K562 (cell line): ENCODE results near the gene ZCCHC24. TPM values are rescaled to one million over a fixed set of nuclear protein-coding genes. Genes with fewer than 3 reads are reported as not detected.
A peak's percentile ranks its signal among the peaks of the same experiment; 100 is the strongest.

Experiments used
- ATAC-seq: fragments of 200-7000 bp; cut with Tn5 transposase; 3 replicates; pipeline ENCODE4 v1.9.1; 2020; ENCODE audit warnings: moderate library complexity
- BruUV-seq: library from RNA; stranded (reverse); fragments of 400-500 nt; replicated peaks from 2 replicates; lab custom pipeline; 2021; lab: Mats Ljungman, UMichigan
- CTCF ChIA-PET: fragments of 300-600 bp; formaldehyde crosslinking; extraction: SDS; loops from one replicate; lab custom pipeline; 2021; ENCODE audit warnings: low intra/inter-chr PET ratio; lab: Yijun Ruan, JAX
- POLR2A ChIA-PET: fragments of 300-600, 350-650 bp; sonication (Branson Sonifier 250); formaldehyde crosslinking; extraction: SDS; loops from one replicate; lab custom pipeline; 2021; ENCODE audit warnings: antibody characterized with exemption, inconsistent platforms; lab: Yijun Ruan, JAX
- DNase-seq, 4 experiments: peaks; one replicate each; pipeline versions ENCODE4 v3.0.0 to v3.0.0-alpha.2; 2011 to 2018; ENCODE audit warnings: low spot score in 3 of 4, mixed read lengths in 3 of 4; ENCODE audit errors: extremely low read depth in 1 of 4
- FAIRE-seq: peaks from 2 replicates; lab custom pipeline; 2011; peaks lifted over from hg19 to GRCh38; lab: Jason Lieb, UNC
- H2AFZ ChIP-seq: 2 replicates; pipeline ENCODE4 v1.6.0; 2011; ENCODE audit warnings: low read depth, low read length, control low read depth, inconsistent platforms
- H3K27ac ChIP-seq: fragments of 200-600 bp; 3 replicates; pipeline ENCODE4 v1.8.0; 2011; ENCODE audit warnings: low read depth, mild to moderate bottlenecking, control low read depth, inconsistent platforms, low read length, moderate library complexity, mixed read lengths; ENCODE audit errors: extremely low read depth
- H3K27me3 ChIP-seq, 2 experiments: fragments of 300-600 bp in 1 of 2; 2 replicates in 1 of 2; 3 replicates in 1 of 2; pipeline versions ENCODE4 v1.6.0 to v1.8.0; 2011; ENCODE audit warnings: inconsistent platforms in 2 of 2, low read length in 2 of 2, mild to moderate bottlenecking in 1 of 2, mixed read lengths in 1 of 2, moderate library complexity in 1 of 2; ENCODE audit not compliant: control insufficient read depth in 2 of 2, insufficient read depth in 2 of 2
- H3K36me3 ChIP-seq: fragments of 300-600 bp; 3 replicates; pipeline ENCODE4 v1.8.0; 2011; ENCODE audit warnings: mild to moderate bottlenecking, low read length, inconsistent platforms; ENCODE audit not compliant: control insufficient read depth, insufficient read depth
- H3K4me1 ChIP-seq, 2 experiments: fragments of 200-600 bp in 1 of 2; replicated peaks in 1 of 2; 2 replicates in 1 of 2; 3 replicates in 1 of 2; pipeline versions ENCODE4 v1.5.1 to v1.8.0; 2011; ENCODE audit warnings: inconsistent platforms in 2 of 2, low read length in 2 of 2, mild to moderate bottlenecking in 1 of 2, mixed read lengths in 1 of 2, moderate library complexity in 1 of 2; ENCODE audit not compliant: control insufficient read depth in 2 of 2, insufficient read depth in 2 of 2
- H3K4me2 ChIP-seq: 2 replicates; pipeline ENCODE4 v1.6.1; 2011; ENCODE audit warnings: low read length, control low read depth, inconsistent platforms, mixed read lengths; ENCODE audit not compliant: insufficient read depth
- H3K4me3 ChIP-seq: fragments of 200-600 bp; sonication (generic), shearing (Covaris generic); 2 replicates; pipeline ENCODE4 v1.5.1; 2016; ENCODE audit warnings: control low read depth, inconsistent platforms
- H3K79me2 ChIP-seq: fragments of 200-600 bp; 3 replicates; pipeline ENCODE4 v1.8.0; 2011; ENCODE audit warnings: low read length, inconsistent platforms; ENCODE audit not compliant: control insufficient read depth, insufficient read depth
- H3K9ac ChIP-seq, 2 experiments: 2 replicates each; pipeline versions ENCODE4 v1.6.0 to v1.6.1; 2011; ENCODE audit warnings: low read depth in 2 of 2, low read length in 2 of 2, control low read depth in 1 of 2, inconsistent platforms in 1 of 2, mild to moderate bottlenecking in 1 of 2, mixed read lengths in 1 of 2; ENCODE audit not compliant: insufficient read depth in 1 of 2
- H3K9me1 ChIP-seq: one replicate; pipeline ENCODE4 v1.6.0; 2011; ENCODE audit warnings: inconsistent platforms, mild to moderate bottlenecking, low read length, moderate library complexity; ENCODE audit not compliant: control insufficient read depth, insufficient read depth
- H3K9me3 ChIP-seq: replicated peaks from 2 replicates; pipeline ENCODE4 v1.5.1; 2011; ENCODE audit warnings: low read depth, low read length, inconsistent platforms; ENCODE audit not compliant: control insufficient read depth, insufficient read depth
- H4K20me1 ChIP-seq: replicated peaks from 2 replicates; pipeline ENCODE4 v1.6.1; 2011; ENCODE audit warnings: low read length, inconsistent platforms, mixed read lengths; ENCODE audit not compliant: control insufficient read depth, insufficient read depth
- FOXK2 ChIP-seq, 2 experiments: fragments of 450-650 bp; IDR thresholded peaks in 1 of 2; conservative IDR thresholded peaks in 1 of 2; 2 replicates each; pipeline ENCODE4 v1.6.1; 2016; ENCODE audit warnings: low read depth in 2 of 2, mild to moderate bottlenecking in 1 of 2
- HDAC2 ChIP-seq: fragments of 450-650 bp; IDR thresholded peaks from 2 replicates; pipeline ENCODE4 v1.6.1; 2016; ENCODE audit warnings: mild to moderate bottlenecking
- POLR2G ChIP-seq: fragments of 200-400 bp; formaldehyde crosslinking; IDR thresholded peaks from 2 replicates; pipeline ENCODE4 v1.6.1; 2017; ENCODE audit warnings: low read depth, mild to moderate bottlenecking, antibody characterized with exemption, low read length, moderate library complexity
- WGBS: fragments of 100-300 bp; shearing (Covaris generic); methylation state at CpG from one replicate; pipeline ENCODE4 v1.1.6; 2016; ENCODE audit warnings: low coverage, mixed read lengths; ENCODE audit not compliant: insufficient coverage; ENCODE audit errors: missing lambda C conversion rate; 5-methylcytosine and 5-hydroxymethylcytosine counted together
- in situ Hi-C: fragments of 300-500 bp; cut with MboI; formaldehyde crosslinking; loops from 4 replicates; pipeline ENCODE4 v1.15.0; 2018; ENCODE audit warnings: inconsistent platforms, mixed read lengths
- intact Hi-C: fragments of 100-400 bp; cut with micrococcal nuclease; formaldehyde crosslinking; loops from 2 replicates; pipeline ENCODE4 v1.14.2; 2022
- polyA plus RNA-seq, 8 experiments: library from polyadenylated mRNA; depleted of rRNA in 4 of 8; stranded (reverse) in 5 of 8; unstranded in 3 of 8; fragments of >200 nt; fragmentation: Nextera tagmentation in 2 of 8; fragmentation: Illumina TruSeq in 1 of 8; extraction: Ambion mirVana in 2 of 8; extraction: Trizol in 1 of 8; gene quantifications; 2 replicates each; pipeline versions ENCODE4 v1.2.1 to v1.2.3, GENCODE V29; 2011 to 2014; ENCODE audit warnings: inconsistent platforms in 1 of 8, missing spikeins in 1 of 8
- total RNA-seq, 7 experiments: library from RNA; depleted of rRNA in 6 of 7; stranded (reverse); fragments of >200 nt in 6 of 7; fragmentation: Illumina TruSeq in 2 of 7; extraction: Trizol in 2 of 7; gene quantifications; 2 replicates each; pipeline versions ENCODE4 v1.2.1 to v1.2.3, GENCODE V29; 2011 to 2021; ENCODE audit warnings: low replicate concordance in 1 of 7
- TF ChIP-seq, protein P1 (sequence below): fragments of 450-650 bp; formaldehyde crosslinking; IDR thresholded peaks from 2 replicates; pipeline ENCODE4 v1.4.0; 2020; ENCODE audit warnings: mild to moderate bottlenecking, mixed read lengths

ZCCHC24 gene
- total and polyA plus RNA-seq, 9 of the 15 experiments (the other 6 are each of a cell fraction or from before 2014, with no cell fraction given): 0.84 to 11.0 (median 4.6) TPM

DNA sequence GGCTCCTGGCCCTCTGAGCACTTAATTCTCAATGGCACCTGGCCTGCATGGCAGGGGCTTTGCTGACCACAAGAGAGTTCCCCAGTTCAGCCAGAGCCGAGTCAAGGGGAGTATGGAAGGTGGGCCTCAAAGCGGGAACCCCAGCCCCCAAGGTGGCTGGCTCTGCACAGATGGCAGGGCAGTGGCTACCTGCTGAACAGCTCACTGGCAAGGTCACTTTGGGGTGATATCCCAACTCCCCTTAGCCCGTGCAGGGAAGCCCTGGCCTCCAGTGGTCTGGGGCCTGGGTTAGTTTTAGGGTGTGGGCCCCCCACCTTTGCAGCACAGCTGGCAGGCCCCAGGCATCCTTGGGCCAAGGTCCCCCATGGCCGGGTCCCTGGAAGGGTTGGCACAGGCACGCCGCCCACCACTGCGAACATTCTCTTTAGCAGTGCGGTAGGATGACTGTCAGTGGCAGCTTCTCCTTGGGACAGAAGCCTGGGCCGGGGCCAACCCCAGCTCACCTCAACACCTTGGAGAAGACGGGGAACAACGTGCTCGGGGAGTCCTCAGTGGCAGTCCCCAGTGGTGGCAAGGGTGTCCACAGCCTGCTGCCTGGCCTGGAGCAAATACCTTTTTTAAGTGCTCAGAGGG is 61.3 kb downstream of the ZCCHC24 start:
- FAIRE-seq: no peak
- no peak overlapping the region for H3K4me3 ChIP-seq
- H3K4me1 ChIP-seq: peaks cover 18 to 57% of the 10 kb centered on the region in 2 experiments; a peak in 4 of 5 replicates
- H3K27ac ChIP-seq: no peak overlapping the region
- peaks cover 0 to 20% of the 10 kb centered on the region in 2 experiments; a peak in 2 of 5 replicates for H3K27me3 ChIP-seq
- ATAC-seq: no peak
- TF ChIP-seq, protein P1, sequence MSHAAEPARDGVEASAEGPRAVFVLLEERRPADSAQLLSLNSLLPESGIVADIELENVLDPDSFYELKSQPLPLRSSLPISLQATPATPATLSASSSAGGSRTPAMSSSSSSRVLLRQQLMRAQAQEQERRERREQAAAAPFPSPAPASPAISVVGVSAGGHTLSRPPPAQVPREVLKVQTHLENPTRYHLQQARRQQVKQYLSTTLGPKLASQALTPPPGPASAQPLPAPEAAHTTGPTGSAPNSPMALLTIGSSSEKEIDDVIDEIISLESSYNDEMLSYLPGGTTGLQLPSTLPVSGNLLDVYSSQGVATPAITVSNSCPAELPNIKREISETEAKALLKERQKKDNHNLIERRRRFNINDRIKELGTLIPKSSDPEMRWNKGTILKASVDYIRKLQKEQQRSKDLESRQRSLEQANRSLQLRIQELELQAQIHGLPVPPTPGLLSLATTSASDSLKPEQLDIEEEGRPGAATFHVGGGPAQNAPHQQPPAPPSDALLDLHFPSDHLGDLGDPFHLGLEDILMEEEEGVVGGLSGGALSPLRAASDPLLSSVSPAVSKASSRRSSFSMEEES (CRISPR knock-in tag): no peak
- no peak for TF ChIP-seq FOXK2 (conservative IDR thresholded peaks at IDR 0.05 in 1 of 2, IDR thresholded peaks at IDR 0.05 in 1 of 2; ENCODE audit: low read depth in 2 of 2)
- no peak for TF ChIP-seq HDAC2
- 0 out of 2 replicates have a peak, but pooled peaks have one; percentile 31 for TF ChIP-seq POLR2G
- intact Hi-C loops: no loop called here
- H3K36me3 ChIP-seq: no peaks in the 10 kb centered on the region
- WGBS: 59% methylated on average over 12 of the region's 12 CpGs
- in situ Hi-C loops: no loop called here
- peak overlapping the region in 1 of 2 experiments; percentile 2; a peak in 1 of 4 replicates for H3K9ac ChIP-seq
- DNase-seq: peak in 1 of 4 experiments; percentile 9
- H4K20me1 ChIP-seq: no peaks in the 10 kb centered on the region
- BruUV-seq: no TSS peak
- ChIA-PET CTCF (no interaction called here), POLR2A (interaction anchor here (0.6 to 1.0 kb wide), 3 partner anchors 21 to 118 kb away, joined by 3 to 4 read pairs (median 4); no protein-coding TSS in a partner anchor)
- no peak overlapping the region for H2AFZ ChIP-seq
- H3K4me2 ChIP-seq: no peak overlapping the region
- no peaks in the 10 kb centered on the region for H3K9me1 ChIP-seq
- no peaks in the 10 kb centered on the region for H3K9me3 ChIP-seq
- no peaks in the 10 kb centered on the region for H3K79me2 ChIP-seq
